ENCODE data around the gene ACSM3. TPM values are rescaled to one million over a fixed set of nuclear protein-coding genes. Genes with fewer than 3 reads are reported as not detected.

Gene ACSM3
- total and polyA plus RNA-seq, 9 of the 15 experiments (the other 6 are each of a cell fraction or from before 2014, with no cell fraction given), result 112 to 420 (median 182) TPM

DNA sequence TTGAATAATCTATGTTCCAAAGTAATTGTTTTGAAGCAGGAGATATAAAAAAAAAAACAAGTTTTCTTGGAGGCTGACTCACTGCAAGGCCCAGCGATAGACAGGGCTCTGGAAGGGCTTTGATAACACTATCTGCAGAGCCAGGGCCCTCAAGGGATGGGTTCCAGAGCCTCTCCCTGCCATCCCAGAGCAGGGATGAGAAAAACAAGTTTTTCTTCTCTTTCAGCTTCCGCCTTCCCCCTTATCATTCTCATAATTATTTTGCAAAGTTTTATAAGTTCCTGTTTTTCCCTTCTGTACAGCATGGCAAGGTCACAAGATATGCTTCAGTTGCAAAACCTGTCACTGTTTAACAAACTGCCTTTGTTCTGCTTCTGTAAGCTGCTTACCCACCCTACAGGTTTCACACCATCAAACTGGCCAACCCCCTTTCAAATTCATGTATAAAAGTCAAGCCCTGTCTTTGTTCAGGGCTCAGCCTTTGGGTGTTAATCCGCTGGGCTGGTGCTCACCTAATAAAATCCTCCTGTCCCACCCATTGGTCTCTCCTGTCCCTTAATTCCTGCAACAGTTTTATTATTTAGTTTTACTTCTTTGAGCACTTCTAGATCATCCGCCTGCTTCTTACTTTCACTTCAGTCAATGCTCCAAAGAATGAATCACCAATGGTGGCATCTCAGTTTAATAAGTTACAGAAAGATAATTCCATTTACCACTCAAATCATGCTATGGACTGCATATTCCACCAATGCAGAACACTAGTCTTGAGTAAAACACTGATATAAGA lies 16.6 kb upstream of the ACSM3 start:
- peak; percentile 86 for FAIRE-seq
- DNase-seq (ENCODE audit: extremely low read depth in 1 of 4, low spot score in 3 of 4), result peak; percentile 72 to 93 (median 78)
- Histone ChIP-seq H3K9me3 (replicated peaks; ENCODE audit: control insufficient read depth, insufficient read depth, low read depth, low read length) (peaks cover 31% of the 10 kb centered on the region), H4K20me1 (replicated peaks; ENCODE audit: control insufficient read depth, insufficient read depth, low read length) (no peaks in the 10 kb centered on the region), H3K4me3 (no peak overlapping the region), H3K79me2 (ENCODE audit: control insufficient read depth, insufficient read depth, low read length) (no peaks in the 10 kb centered on the region), H3K4me1 (replicated peaks in 1 of 2; ENCODE audit: control insufficient read depth in 2 of 2, insufficient read depth in 2 of 2, low read length in 2 of 2) (peaks cover 32 to 69% of the 10 kb centered on the region in 2 experiments), H3K9ac (ENCODE audit: insufficient read depth in 1 of 2, low read depth in 2 of 2, low read length in 2 of 2) (peak overlapping the region in 1 of 2 experiments; percentile 57; a peak in 2 of 4 replicates), H3K27me3 (ENCODE audit: control insufficient read depth in 2 of 2, insufficient read depth in 2 of 2, low read length in 2 of 2) (no peaks in the 10 kb centered on the region), H3K9me1 (ENCODE audit: control insufficient read depth, insufficient read depth, low read length) (no peaks in the 10 kb centered on the region), H3K27ac (ENCODE audit: extremely low read depth, low read depth, low read length) (peak overlapping the region; percentile 89), H2AFZ (ENCODE audit: low read depth, low read length) (peak overlapping the region; percentile 57), H3K36me3 (ENCODE audit: control insufficient read depth, insufficient read depth, low read length) (peaks cover 11% of the 10 kb centered on the region), H3K4me2 (ENCODE audit: insufficient read depth, low read length) (peak overlapping the region; percentile 60)
- POLR2A ChIA-PET, result interaction anchor here (1.0 to 1.2 kb wide), 2 partner anchors 17 to 40 kb away, joined by 3 to 5 read pairs; partner anchors contain the start of gene ACSM3
- BruUV-seq (replicated peaks), result no TSS peak
- in situ Hi-C loops (cut with MboI) (no loop called here), intact Hi-C loops (cut with micrococcal nuclease) (loop anchor here (2.0 kb wide), 1 partner anchor 18 kb away; the partner anchor contains the start of gene ACSM3)
- peak; percentile 85 for ATAC-seq
- WGBS (ENCODE audit: insufficient coverage, low coverage, missing lambda C conversion rate), result 11% methylated on average over 4 of the region's 4 CpGs
- CTCF ChIA-PET (ENCODE audit: low intra/inter-chr PET ratio), result no interaction called here
- TF ChIP-seq, protein P1, sequence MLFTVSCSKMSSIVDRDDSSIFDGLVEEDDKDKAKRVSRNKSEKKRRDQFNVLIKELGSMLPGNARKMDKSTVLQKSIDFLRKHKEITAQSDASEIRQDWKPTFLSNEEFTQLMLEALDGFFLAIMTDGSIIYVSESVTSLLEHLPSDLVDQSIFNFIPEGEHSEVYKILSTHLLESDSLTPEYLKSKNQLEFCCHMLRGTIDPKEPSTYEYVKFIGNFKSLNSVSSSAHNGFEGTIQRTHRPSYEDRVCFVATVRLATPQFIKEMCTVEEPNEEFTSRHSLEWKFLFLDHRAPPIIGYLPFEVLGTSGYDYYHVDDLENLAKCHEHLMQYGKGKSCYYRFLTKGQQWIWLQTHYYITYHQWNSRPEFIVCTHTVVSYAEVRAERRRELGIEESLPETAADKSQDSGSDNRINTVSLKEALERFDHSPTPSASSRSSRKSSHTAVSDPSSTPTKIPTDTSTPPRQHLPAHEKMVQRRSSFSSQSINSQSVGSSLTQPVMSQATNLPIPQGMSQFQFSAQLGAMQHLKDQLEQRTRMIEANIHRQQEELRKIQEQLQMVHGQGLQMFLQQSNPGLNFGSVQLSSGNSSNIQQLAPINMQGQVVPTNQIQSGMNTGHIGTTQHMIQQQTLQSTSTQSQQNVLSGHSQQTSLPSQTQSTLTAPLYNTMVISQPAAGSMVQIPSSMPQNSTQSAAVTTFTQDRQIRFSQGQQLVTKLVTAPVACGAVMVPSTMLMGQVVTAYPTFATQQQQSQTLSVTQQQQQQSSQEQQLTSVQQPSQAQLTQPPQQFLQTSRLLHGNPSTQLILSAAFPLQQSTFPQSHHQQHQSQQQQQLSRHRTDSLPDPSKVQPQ (CRISPR knock-in tag; IDR thresholded peaks at IDR 0.05; ENCODE audit: borderline replicate concordance), result no peak
- TF ChIP-seq ESRRA (IDR thresholded peaks at IDR 0.05; ENCODE audit: borderline replicate concordance, low read depth) (peak; percentile 74), ZNF354B (CRISPR knock-in tag; IDR thresholded peaks at IDR 0.05) (no peak), WHSC1 (IDR thresholded peaks at IDR 0.05; ENCODE audit: low read length) (no peak), NFIX (CRISPR knock-in tag; IDR thresholded peaks at IDR 0.05; ENCODE audit: low read depth) (0 out of 2 replicates have a peak, but pooled peaks have one; percentile 3), MTA2 (IDR thresholded peaks at IDR 0.05; ENCODE audit: low read depth) (peak; percentile 97), EZH2 (IDR thresholded peaks at IDR 0.05; ENCODE audit: borderline replicate concordance, low read depth, low read length) (no peak; the same call in 1 of the 2 replicates), KDM2B (CRISPR knock-in tag; IDR thresholded peaks at IDR 0.05) (no peak), ZBED1 (IDR thresholded peaks at IDR 0.05) (peak; percentile 39; the same call in 1 of the 2 replicates), NCOA1 (IDR thresholded peaks at IDR 0.05; ENCODE audit: low read depth) (peak; percentile 85; the same call in 1 of the 2 replicates), BACH1 (tag; IDR thresholded peaks at IDR 0.05) (peak; percentile 50; the same call in 1 of the 2 replicates), ZNF780A (CRISPR knock-in tag; IDR thresholded peaks at IDR 0.05) (no peak), RFX5 (IDR thresholded peaks at IDR 0.05; ENCODE audit: low read depth, low read length) (no peak), CCAR2 (IDR thresholded peaks at IDR 0.05; ENCODE audit: low read depth, low read length) (no peak)
- TF ChIP-seq, protein P2, sequence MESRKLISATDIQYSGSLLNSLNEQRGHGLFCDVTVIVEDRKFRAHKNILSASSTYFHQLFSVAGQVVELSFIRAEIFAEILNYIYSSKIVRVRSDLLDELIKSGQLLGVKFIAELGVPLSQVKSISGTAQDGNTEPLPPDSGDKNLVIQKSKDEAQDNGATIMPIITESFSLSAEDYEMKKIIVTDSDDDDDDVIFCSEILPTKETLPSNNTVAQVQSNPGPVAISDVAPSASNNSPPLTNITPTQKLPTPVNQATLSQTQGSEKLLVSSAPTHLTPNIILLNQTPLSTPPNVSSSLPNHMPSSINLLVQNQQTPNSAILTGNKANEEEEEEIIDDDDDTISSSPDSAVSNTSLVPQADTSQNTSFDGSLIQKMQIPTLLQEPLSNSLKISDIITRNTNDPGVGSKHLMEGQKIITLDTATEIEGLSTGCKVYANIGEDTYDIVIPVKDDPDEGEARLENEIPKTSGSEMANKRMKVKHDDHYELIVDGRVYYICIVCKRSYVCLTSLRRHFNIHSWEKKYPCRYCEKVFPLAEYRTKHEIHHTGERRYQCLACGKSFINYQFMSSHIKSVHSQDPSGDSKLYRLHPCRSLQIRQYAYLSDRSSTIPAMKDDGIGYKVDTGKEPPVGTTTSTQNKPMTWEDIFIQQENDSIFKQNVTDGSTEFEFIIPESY (CRISPR knock-in tag; IDR thresholded peaks at IDR 0.05), result no peak
- TF ChIP-seq, protein P3, sequence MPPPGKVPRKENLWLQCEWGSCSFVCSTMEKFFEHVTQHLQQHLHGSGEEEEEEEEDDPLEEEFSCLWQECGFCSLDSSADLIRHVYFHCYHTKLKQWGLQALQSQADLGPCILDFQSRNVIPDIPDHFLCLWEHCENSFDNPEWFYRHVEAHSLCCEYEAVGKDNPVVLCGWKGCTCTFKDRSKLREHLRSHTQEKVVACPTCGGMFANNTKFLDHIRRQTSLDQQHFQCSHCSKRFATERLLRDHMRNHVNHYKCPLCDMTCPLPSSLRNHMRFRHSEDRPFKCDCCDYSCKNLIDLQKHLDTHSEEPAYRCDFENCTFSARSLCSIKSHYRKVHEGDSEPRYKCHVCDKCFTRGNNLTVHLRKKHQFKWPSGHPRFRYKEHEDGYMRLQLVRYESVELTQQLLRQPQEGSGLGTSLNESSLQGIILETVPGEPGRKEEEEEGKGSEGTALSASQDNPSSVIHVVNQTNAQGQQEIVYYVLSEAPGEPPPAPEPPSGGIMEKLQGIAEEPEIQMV (tag; conservative IDR thresholded peaks at IDR 0.05; ENCODE audit: low read depth), result 0 out of 2 replicates have a peak, but pooled peaks have one; percentile 12

Measured in K562 (cell line).